Measurements from ENCODE around the gene WDFY3.

DNA sequence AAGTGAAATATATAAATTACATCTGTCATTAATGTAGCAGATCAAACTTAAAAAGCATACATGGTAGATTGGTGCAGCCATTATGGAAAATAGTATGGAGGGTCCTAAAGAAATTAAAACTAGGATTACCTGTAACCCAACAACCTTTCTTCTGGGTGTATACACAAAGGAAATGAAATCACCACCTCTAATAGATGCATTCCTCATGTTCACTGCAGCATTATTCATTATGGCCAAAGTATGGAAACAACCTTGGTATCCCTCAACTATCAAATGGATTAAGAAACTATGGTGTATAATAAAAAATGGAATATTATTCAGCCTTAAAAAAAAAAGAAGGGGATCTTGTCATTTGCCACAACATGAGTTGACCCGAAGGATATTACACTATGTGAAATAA lies 13.7 kb downstream of the WDFY3 start:
- no peak for TF ChIP-seq POLR2A (IDR thresholded peaks at IDR 0.05)
- TF ChIP-seq, protein P1, sequence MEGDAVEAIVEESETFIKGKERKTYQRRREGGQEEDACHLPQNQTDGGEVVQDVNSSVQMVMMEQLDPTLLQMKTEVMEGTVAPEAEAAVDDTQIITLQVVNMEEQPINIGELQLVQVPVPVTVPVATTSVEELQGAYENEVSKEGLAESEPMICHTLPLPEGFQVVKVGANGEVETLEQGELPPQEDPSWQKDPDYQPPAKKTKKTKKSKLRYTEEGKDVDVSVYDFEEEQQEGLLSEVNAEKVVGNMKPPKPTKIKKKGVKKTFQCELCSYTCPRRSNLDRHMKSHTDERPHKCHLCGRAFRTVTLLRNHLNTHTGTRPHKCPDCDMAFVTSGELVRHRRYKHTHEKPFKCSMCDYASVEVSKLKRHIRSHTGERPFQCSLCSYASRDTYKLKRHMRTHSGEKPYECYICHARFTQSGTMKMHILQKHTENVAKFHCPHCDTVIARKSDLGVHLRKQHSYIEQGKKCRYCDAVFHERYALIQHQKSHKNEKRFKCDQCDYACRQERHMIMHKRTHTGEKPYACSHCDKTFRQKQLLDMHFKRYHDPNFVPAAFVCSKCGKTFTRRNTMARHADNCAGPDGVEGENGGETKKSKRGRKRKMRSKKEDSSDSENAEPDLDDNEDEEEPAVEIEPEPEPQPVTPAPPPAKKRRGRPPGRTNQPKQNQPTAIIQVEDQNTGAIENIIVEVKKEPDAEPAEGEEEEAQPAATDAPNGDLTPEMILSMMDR (IDR thresholded peaks at IDR 0.05): no peak

Data from uterus (tissue), 2 donors.